ENCODE data around the gene SEPTIN2.

DNA sequence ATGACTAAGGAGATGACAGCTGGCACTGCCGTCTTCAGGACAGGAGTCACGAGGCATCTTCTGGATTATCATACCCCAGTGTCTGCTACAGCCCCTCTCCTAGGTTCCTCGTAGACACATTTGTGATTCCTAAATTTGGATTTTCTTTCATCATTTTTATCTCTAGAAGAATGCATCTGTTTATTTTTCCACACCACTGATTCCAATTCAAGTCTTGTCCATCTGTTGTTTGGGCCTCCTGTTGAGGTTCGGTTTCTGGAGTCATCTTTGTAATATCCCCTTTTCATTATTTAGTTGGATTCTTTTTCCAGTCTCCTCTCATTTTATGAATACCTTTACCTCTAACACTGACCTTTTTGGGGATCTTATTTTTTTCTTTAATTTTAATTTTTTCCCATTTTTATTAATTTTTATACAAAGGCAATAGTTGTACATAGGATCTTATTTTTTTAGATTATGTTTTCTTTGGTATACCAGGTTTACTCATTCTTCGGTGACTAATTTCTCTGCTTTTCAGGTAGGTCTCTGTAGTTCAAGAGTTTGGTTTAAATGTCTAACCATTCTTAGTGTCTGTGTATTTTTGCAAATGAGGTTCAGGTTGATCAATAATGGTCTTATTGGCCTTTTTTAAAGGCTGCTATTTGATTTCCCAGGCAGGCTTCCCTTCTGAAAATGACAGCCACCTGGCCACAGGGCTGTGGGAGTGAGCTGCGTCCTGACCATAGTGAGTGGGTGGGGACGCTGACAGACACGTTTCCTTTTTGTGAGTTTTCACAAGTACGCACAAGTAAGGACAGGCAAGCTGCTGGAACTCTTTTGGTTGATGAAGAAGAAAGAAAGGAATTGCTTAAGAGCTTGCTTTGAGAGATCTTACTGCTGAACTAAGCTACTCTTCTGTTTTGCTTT is 74.8 kb downstream of the SEPTIN2 start:
- TF ChIP-seq CREB1 (CRISPR knock-in tag; IDR thresholded peaks at IDR 0.05; ENCODE audit: low read depth) (no peak), POLR2AphosphoS5 (IDR thresholded peaks at IDR 0.05; ENCODE audit: low read depth) (no peak), EZH2phosphoT487 (IDR thresholded peaks at IDR 0.05; ENCODE audit: unreplicated experiment) (no peak), EZH2 (IDR thresholded peaks at IDR 0.05; ENCODE audit: low read depth, unreplicated experiment) (no peak), ZNF331 (CRISPR knock-in tag; IDR thresholded peaks at IDR 0.05; ENCODE audit: low read depth) (no peak), JUNB (IDR thresholded peaks at IDR 0.05; ENCODE audit: unreplicated experiment) (no peak), ZNF114 (CRISPR knock-in tag; IDR thresholded peaks at IDR 0.05) (no peak), ETS1 (IDR thresholded peaks at IDR 0.05) (no peak), NANOG (IDR thresholded peaks at IDR 0.05; ENCODE audit: borderline replicate concordance) (no peak)
- TF ChIP-seq, protein P1, sequence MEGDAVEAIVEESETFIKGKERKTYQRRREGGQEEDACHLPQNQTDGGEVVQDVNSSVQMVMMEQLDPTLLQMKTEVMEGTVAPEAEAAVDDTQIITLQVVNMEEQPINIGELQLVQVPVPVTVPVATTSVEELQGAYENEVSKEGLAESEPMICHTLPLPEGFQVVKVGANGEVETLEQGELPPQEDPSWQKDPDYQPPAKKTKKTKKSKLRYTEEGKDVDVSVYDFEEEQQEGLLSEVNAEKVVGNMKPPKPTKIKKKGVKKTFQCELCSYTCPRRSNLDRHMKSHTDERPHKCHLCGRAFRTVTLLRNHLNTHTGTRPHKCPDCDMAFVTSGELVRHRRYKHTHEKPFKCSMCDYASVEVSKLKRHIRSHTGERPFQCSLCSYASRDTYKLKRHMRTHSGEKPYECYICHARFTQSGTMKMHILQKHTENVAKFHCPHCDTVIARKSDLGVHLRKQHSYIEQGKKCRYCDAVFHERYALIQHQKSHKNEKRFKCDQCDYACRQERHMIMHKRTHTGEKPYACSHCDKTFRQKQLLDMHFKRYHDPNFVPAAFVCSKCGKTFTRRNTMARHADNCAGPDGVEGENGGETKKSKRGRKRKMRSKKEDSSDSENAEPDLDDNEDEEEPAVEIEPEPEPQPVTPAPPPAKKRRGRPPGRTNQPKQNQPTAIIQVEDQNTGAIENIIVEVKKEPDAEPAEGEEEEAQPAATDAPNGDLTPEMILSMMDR (conservative IDR thresholded peaks at IDR 0.05; ENCODE audit: low read depth in 2 of 2) = no peak
- TF ChIP-seq, protein P2, sequence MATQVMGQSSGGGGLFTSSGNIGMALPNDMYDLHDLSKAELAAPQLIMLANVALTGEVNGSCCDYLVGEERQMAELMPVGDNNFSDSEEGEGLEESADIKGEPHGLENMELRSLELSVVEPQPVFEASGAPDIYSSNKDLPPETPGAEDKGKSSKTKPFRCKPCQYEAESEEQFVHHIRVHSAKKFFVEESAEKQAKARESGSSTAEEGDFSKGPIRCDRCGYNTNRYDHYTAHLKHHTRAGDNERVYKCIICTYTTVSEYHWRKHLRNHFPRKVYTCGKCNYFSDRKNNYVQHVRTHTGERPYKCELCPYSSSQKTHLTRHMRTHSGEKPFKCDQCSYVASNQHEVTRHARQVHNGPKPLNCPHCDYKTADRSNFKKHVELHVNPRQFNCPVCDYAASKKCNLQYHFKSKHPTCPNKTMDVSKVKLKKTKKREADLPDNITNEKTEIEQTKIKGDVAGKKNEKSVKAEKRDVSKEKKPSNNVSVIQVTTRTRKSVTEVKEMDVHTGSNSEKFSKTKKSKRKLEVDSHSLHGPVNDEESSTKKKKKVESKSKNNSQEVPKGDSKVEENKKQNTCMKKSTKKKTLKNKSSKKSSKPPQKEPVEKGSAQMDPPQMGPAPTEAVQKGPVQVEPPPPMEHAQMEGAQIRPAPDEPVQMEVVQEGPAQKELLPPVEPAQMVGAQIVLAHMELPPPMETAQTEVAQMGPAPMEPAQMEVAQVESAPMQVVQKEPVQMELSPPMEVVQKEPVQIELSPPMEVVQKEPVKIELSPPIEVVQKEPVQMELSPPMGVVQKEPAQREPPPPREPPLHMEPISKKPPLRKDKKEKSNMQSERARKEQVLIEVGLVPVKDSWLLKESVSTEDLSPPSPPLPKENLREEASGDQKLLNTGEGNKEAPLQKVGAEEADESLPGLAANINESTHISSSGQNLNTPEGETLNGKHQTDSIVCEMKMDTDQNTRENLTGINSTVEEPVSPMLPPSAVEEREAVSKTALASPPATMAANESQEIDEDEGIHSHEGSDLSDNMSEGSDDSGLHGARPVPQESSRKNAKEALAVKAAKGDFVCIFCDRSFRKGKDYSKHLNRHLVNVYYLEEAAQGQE (IDR thresholded peaks at IDR 0.05; ENCODE audit: unreplicated experiment) = no peak

Measured in GM23338 (cell line).